H1 (cell line): ENCODE data around the gene CEP85. TPM values are rescaled to one million over a fixed set of nuclear protein-coding genes. Genes with fewer than 3 reads are reported as not detected.

Source experiments
- CTCF ChIA-PET: fragments of 300-600 bp; sonication (Branson Sonifier 250); formaldehyde crosslinking; loops from one replicate; lab custom pipeline; 2021; ENCODE audit not compliant: partially characterized antibody; lab: Charles Lee
- POLR2A ChIA-PET: fragments of 300-600 bp; sonication (Branson Sonifier 250); formaldehyde crosslinking; loops from one replicate; lab custom pipeline; 2021; ENCODE audit warnings: inconsistent platforms; ENCODE audit not compliant: partially characterized antibody; lab: Charles Lee
- DNase-seq, 2 experiments: peaks; one replicate each; pipeline versions ENCODE4 v3.0.0 to v3.0.0-alpha.2; 2010 to 2022; ENCODE audit warnings: low spot score in 2 of 2, low read depth in 1 of 2, mixed read lengths in 1 of 2
- FAIRE-seq: peaks from 2 replicates; lab custom pipeline; 2011; peaks lifted over from hg19 to GRCh38; lab: Jason Lieb, UNC
- H2AFZ ChIP-seq: 2 replicates; pipeline ENCODE4 v1.8.1; 2012; ENCODE audit warnings: low read length, inconsistent platforms
- H2AK5ac ChIP-seq: 2 replicates; pipeline ENCODE4 v1.6.1; 2013; ENCODE audit warnings: low read depth, low read length
- H2BK120ac ChIP-seq: replicated peaks from 2 replicates; pipeline ENCODE3; 2013; ENCODE audit warnings: low read depth, low read length, inconsistent platforms
- H2BK12ac ChIP-seq: 2 replicates; pipeline ENCODE4 v1.6.1; 2013; ENCODE audit warnings: low read depth, low read length
- H2BK15ac ChIP-seq: 2 replicates; pipeline ENCODE4 v1.6.1; 2013; ENCODE audit warnings: low read length
- H2BK20ac ChIP-seq: 2 replicates; pipeline ENCODE4 v1.6.1; 2013; ENCODE audit warnings: low read length
- H2BK5ac ChIP-seq: 2 replicates; pipeline ENCODE4 v1.6.1; 2013; ENCODE audit warnings: low read depth, low read length
- H3K14ac ChIP-seq: 2 replicates; pipeline ENCODE4 v1.6.1; 2013; ENCODE audit warnings: inconsistent platforms; ENCODE audit not compliant: insufficient read length
- H3K18ac ChIP-seq: 2 replicates; pipeline ENCODE4 v1.6.1; 2013; ENCODE audit warnings: low read length; ENCODE audit errors: extremely low read depth
- H3K23ac ChIP-seq: 2 replicates; pipeline ENCODE4 v1.6.1; 2013; ENCODE audit warnings: inconsistent platforms; ENCODE audit not compliant: insufficient read length
- H3K23me2 ChIP-seq: 2 replicates; pipeline ENCODE4 v1.6.1; 2013; ENCODE audit warnings: low read depth, low read length
- H3K27ac ChIP-seq: 2 replicates; pipeline ENCODE4 v1.6.1; 2011; ENCODE audit warnings: low read depth, low read length, inconsistent platforms
- H3K27me3 ChIP-seq, 4 experiments: replicated peaks in 1 of 4; 1 replicate in 1 of 4; 2 replicates in 3 of 4; pipeline versions ENCODE4 v1.6.1 to v1.8.1; 2011 to 2013; ENCODE audit warnings: low read length in 3 of 4, mild to moderate bottlenecking in 3 of 4, inconsistent platforms in 2 of 4, mixed read lengths in 2 of 4, moderate library complexity in 1 of 4; ENCODE audit not compliant: control insufficient read depth in 3 of 4, insufficient read depth in 3 of 4; ENCODE audit errors: extremely low read depth in 1 of 4
- H3K36me3 ChIP-seq, 4 experiments: 2 replicates each; pipeline versions ENCODE4 v1.6.1 to v1.8.1; 2011 to 2013; ENCODE audit warnings: mild to moderate bottlenecking in 4 of 4, low read length in 3 of 4, moderate library complexity in 2 of 4, control low read depth in 1 of 4, inconsistent platforms in 1 of 4; ENCODE audit not compliant: insufficient read depth in 4 of 4, control insufficient read depth in 2 of 4
- H3K4ac ChIP-seq: replicated peaks from 2 replicates; pipeline ENCODE3; 2013; ENCODE audit warnings: low read length, low read depth, mixed read lengths, inconsistent platforms; ENCODE audit not compliant: insufficient read length
- H3K4me1 ChIP-seq, 4 experiments: replicated peaks in 1 of 4; 1 replicate in 1 of 4; 2 replicates in 3 of 4; pipeline versions ENCODE4 v1.6.1 to v1.8.1; 2011 to 2013; ENCODE audit warnings: low read length in 3 of 4, inconsistent platforms in 2 of 4, mixed read lengths in 1 of 4; ENCODE audit not compliant: insufficient read depth in 4 of 4, control insufficient read depth in 3 of 4
- H3K4me2 ChIP-seq, 2 experiments: 2 replicates each; pipeline versions ENCODE4 v1.6.1 to v1.8.1; 2011 to 2013; ENCODE audit warnings: low read depth in 2 of 2, low read length in 2 of 2, control low read depth in 1 of 2, inconsistent platforms in 1 of 2, mild to moderate bottlenecking in 1 of 2; ENCODE audit not compliant: insufficient read depth in 1 of 2
- H3K4me3 ChIP-seq, 4 experiments: fragments of 200-600, 300-600 bp in 1 of 4; sonication (generic), shearing (Covaris generic), sonication (Bioruptor Twin) in 1 of 4; 2 replicates each; pipeline versions ENCODE4 v1.5.1 to v1.8.1; 2011 to 2016; ENCODE audit warnings: low read length in 4 of 4, low read depth in 3 of 4, control low read depth in 2 of 4, inconsistent platforms in 2 of 4, mild to moderate bottlenecking in 2 of 4, mixed read lengths in 1 of 4, moderate library complexity in 1 of 4; ENCODE audit not compliant: insufficient read depth in 2 of 4; ENCODE audit errors: extremely low read depth in 1 of 4
- H3K56ac ChIP-seq: replicated peaks from 2 replicates; pipeline ENCODE3; 2013; ENCODE audit warnings: low read depth, mild to moderate bottlenecking, mixed read lengths, low read length, inconsistent platforms; ENCODE audit not compliant: insufficient read length
- H3K79me1 ChIP-seq: 2 replicates; pipeline ENCODE4 v1.6.1; 2013; ENCODE audit warnings: low read depth, low read length, control low read depth
- H3K79me2 ChIP-seq, 2 experiments: 2 replicates each; pipeline versions ENCODE4 v1.6.1 to v1.8.1; 2012 to 2013; ENCODE audit warnings: low read length in 2 of 2, mild to moderate bottlenecking in 2 of 2, inconsistent platforms in 1 of 2; ENCODE audit not compliant: insufficient read depth in 2 of 2, control insufficient read depth in 1 of 2
- H3K9ac ChIP-seq, 4 experiments: replicated peaks in 1 of 4; 1 replicate in 1 of 4; 2 replicates in 3 of 4; pipeline versions ENCODE4 v1.6.1 to v1.8.1; 2011 to 2013; ENCODE audit warnings: low read depth in 3 of 4, low read length in 3 of 4, control low read depth in 2 of 4, mild to moderate bottlenecking in 2 of 4, moderate library complexity in 2 of 4, inconsistent platforms in 1 of 4; ENCODE audit errors: extremely low read depth in 1 of 4
- H3K9me3 ChIP-seq, 2 experiments: 2 replicates each; pipeline versions ENCODE4 v1.6.1 to v1.8.1; 2012 to 2013; ENCODE audit warnings: mild to moderate bottlenecking in 2 of 2, moderate library complexity in 2 of 2, control low read depth in 1 of 2, inconsistent platforms in 1 of 2, low read depth in 1 of 2, low read length in 1 of 2, mixed read lengths in 1 of 2; ENCODE audit not compliant: insufficient read depth in 2 of 2
- H4K20me1 ChIP-seq, 2 experiments: replicated peaks in 1 of 2; 2 replicates each; pipeline versions ENCODE3 to v1.8.1; 2011 to 2013; ENCODE audit warnings: inconsistent platforms in 2 of 2, low read length in 2 of 2, mild to moderate bottlenecking in 1 of 2; ENCODE audit not compliant: insufficient read depth in 2 of 2, control insufficient read depth in 1 of 2
- H4K5ac ChIP-seq: 2 replicates; pipeline ENCODE4 v1.6.1; 2013; ENCODE audit warnings: low read length, low read depth, mixed read lengths, inconsistent platforms; ENCODE audit not compliant: insufficient read length
- H4K8ac ChIP-seq: 2 replicates; pipeline ENCODE4 v1.8.0; 2013; ENCODE audit warnings: mild to moderate bottlenecking, moderate library complexity, low read length, inconsistent platforms; ENCODE audit not compliant: insufficient read depth; ENCODE audit errors: extremely low read depth
- H4K91ac ChIP-seq: replicated peaks from 2 replicates; pipeline ENCODE3; 2013; ENCODE audit warnings: low read length, mixed read lengths, inconsistent platforms; ENCODE audit not compliant: insufficient read length
- ATF3 ChIP-seq: IDR thresholded peaks from 2 replicates; pipeline ENCODE4 v1.6.1; 2011; ENCODE audit warnings: low read depth, mild to moderate bottlenecking, low read length; ENCODE audit not compliant: insufficient read depth
- CBX8 ChIP-seq: fragments of 300-800, 300-1000 bp; sonication (generic); IDR thresholded peaks from 2 replicates; pipeline ENCODE4 v1.7.1; 2016; ENCODE audit warnings: low read depth, low read length, borderline replicate concordance
- EP300 ChIP-seq, 2 experiments: IDR thresholded peaks; 1 replicate in 1 of 2; 2 replicates in 1 of 2; pipeline ENCODE4 v1.6.1; 2011 to 2012; ENCODE audit warnings: low read depth in 2 of 2, low read length in 2 of 2, mild to moderate bottlenecking in 2 of 2, borderline replicate concordance in 1 of 2, inconsistent platforms in 1 of 2, moderate library complexity in 1 of 2
- EZH2 ChIP-seq: fragments of 200-600 bp; sonication (generic); IDR thresholded peaks from 2 replicates; pipeline ENCODE4 v1.7.1; 2012; ENCODE audit warnings: low read depth, mild to moderate bottlenecking, moderate library complexity, low read length, inconsistent platforms; ENCODE audit not compliant: severe bottlenecking
- KDM1A ChIP-seq: fragments of 200-600, 300-600 bp; sonication (generic); IDR thresholded peaks from 2 replicates; pipeline ENCODE4 v1.7.1; 2016; ENCODE audit warnings: mild to moderate bottlenecking, low read length, borderline replicate concordance
- RBBP5 ChIP-seq: IDR thresholded peaks from 2 replicates; pipeline ENCODE4 v1.7.1; 2012; ENCODE audit warnings: low read depth, mild to moderate bottlenecking, inconsistent platforms, low read length, moderate library complexity, borderline replicate concordance
- RXRA ChIP-seq: IDR thresholded peaks from 2 replicates; pipeline ENCODE4 v1.6.1; 2011; ENCODE audit warnings: low read depth, mild to moderate bottlenecking, low read length, moderate library complexity; ENCODE audit not compliant: insufficient read depth
- SIN3A ChIP-seq, 2 experiments: IDR thresholded peaks in 1 of 2; conservative IDR thresholded peaks in 1 of 2; 2 replicates each; pipeline ENCODE4 v1.6.1; 2011 to 2012; ENCODE audit warnings: low read length in 2 of 2, improper control_type of control experiment in 1 of 2, low read depth in 1 of 2, mild to moderate bottlenecking in 1 of 2
- SP4 ChIP-seq: IDR thresholded peaks from 2 replicates; pipeline ENCODE4 v1.6.1; 2012; ENCODE audit warnings: low read length, inconsistent platforms
- SRF ChIP-seq: IDR thresholded peaks from 2 replicates; pipeline ENCODE4 v1.6.1; 2011; ENCODE audit warnings: mild to moderate bottlenecking, low read depth, low read length, moderate library complexity
- TAF1 ChIP-seq: IDR thresholded peaks from 2 replicates; pipeline ENCODE4 v1.6.1; 2011; ENCODE audit warnings: mild to moderate bottlenecking, low read depth, low read length
- TAF7 ChIP-seq: optimal IDR thresholded peaks from 2 replicates; pipeline ENCODE3; 2011; ENCODE audit warnings: low read depth, mild to moderate bottlenecking, inconsistent platforms, low read length, moderate library complexity, borderline replicate concordance
- YY1 ChIP-seq: IDR thresholded peaks from 2 replicates; pipeline ENCODE4 v1.6.1; 2011; ENCODE audit warnings: low read depth, mild to moderate bottlenecking, low read length
- whole genome bisulfite sequencing, 2 experiments: shearing (Covaris generic) in 1 of 2; methylation state at CpG; one replicate each; pipeline versions ENCODE4 v1.1.6 to v1.1.7; 2013 to 2015; ENCODE audit warnings: low lambda C conversion rate in 2 of 2, mixed read lengths in 2 of 2, inconsistent platforms in 1 of 2, low coverage in 1 of 2, missing lambda C conversion rate in 1 of 2; ENCODE audit not compliant: insufficient replicate concordance in 2 of 2, insufficient coverage in 1 of 2, insufficient read length in 1 of 2; ENCODE audit errors: extremely low coverage in 1 of 2, missing lambda C conversion rate in 1 of 2; 5-methylcytosine and 5-hydroxymethylcytosine counted together
- polyA plus RNA-seq, 7 experiments: library from polyadenylated mRNA; depleted of rRNA in 3 of 7; stranded (reverse) in 5 of 7; unstranded in 2 of 7; fragments of >200 nt in 5 of 7; fragments of 200-250 nt in 2 of 7; gene quantifications; 1 replicate in 5 of 7; 2 replicates in 1 of 7; 4 replicates in 1 of 7; pipeline versions ENCODE4 v1.2.1 to v1.2.3, GENCODE V29; 2011 to 2013; ENCODE audit warnings: missing spikeins in 2 of 7, mixed read lengths in 2 of 7
- total RNA-seq: library from RNA; stranded (reverse); fragmentation: NEBNext Ultra II Directional; extraction: Animal tissue kit (Norgen Biotek cat#: 25700); gene quantifications from 2 replicates; pipeline ENCODE4 v1.2.1, GENCODE V29; 2021

The CEP85 gene
- total and polyA plus RNA-seq, 2 of the 8 experiments (the other 6 are each of a cell fraction or from before 2014, with no cell fraction given), result 40.4 to 43.7 TPM

DNA sequence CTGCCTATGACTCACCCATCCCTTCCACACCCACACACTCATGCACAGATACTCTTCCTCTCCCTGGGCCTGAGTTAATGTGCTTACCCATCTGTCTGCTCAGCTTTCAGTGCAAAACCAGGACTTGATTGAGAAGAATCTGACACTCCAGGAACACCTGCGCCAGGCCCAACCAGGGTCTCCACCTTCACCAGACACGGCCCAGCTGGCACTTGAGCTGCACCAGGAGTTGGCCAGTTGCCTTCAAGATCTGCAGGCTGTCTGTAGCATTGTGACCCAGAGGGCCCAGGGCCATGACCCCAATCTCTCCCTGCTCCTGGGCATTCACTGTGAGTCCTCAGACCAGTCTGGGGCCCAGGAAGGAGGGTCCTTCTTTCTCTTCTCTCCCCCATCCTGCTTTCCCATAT lies 42.4 kb downstream of the CEP85 start:
- DNase-seq (no peak), FAIRE-seq (no peak)
- POLR2A ChIA-PET, result interaction anchor here (1.5 to 1.9 kb wide), 3 partner anchors 9 to 143 kb away, joined by 4 to 5 read pairs (median 4); no protein-coding TSS in a partner anchor
- Histone ChIP-seq H4K5ac (no peak overlapping the region), H3K27me3 (no peaks in the 10 kb centered on the region), H2BK12ac (no peak overlapping the region), H3K14ac (no peak overlapping the region), H3K79me1 (no peaks in the 10 kb centered on the region), H3K9me3 (no peaks in the 10 kb centered on the region), H2BK20ac (no peak overlapping the region), H3K36me3 (peaks cover 29 to 46% (median 43%) of the 10 kb centered on the region in 4 experiments), H3K4me3 (no peak overlapping the region), H2BK120ac (no peak overlapping the region), H2BK15ac (no peak overlapping the region), H2AFZ (no peak overlapping the region), H3K27ac (no peak overlapping the region), H3K4me1 (peaks cover 6 to 23% (median 11%) of the 10 kb centered on the region in 4 experiments), H3K9ac (no peak overlapping the region), H3K4me2 (no peak overlapping the region), H4K8ac (no peak overlapping the region), H2AK5ac (no peak overlapping the region), H4K20me1 (peaks cover 6 to 12% of the 10 kb centered on the region in 2 experiments), H3K23ac (no peak overlapping the region), H3K23me2 (peaks cover 4% of the 10 kb centered on the region; the same call in 1 of the 2 replicates), H2BK5ac (no peak overlapping the region), H3K4ac (no peak overlapping the region), H3K79me2 (peaks cover 0 to 5% of the 10 kb centered on the region in 2 experiments; a peak in 1 of 4 replicates), H3K56ac (no peak overlapping the region), H3K18ac (no peak overlapping the region), H4K91ac (no peak overlapping the region)
- CTCF ChIA-PET, result interaction anchor here (0.5 to 39.7 kb wide), 20 partner anchors 9 to 554 kb away, joined by 3 to 1530 read pairs (median 4); partner anchors contain the start of genes CATSPER4, CD52, UBXN11 and ZNF593
- 90% methylated on average over 2 of the region's 2 CpGs; no CpG with 5 or more reads in 1 of the 2 experiments for WGBS, 2 experiments
- TF ChIP-seq RBBP5 (no peak), TAF7 (no peak), RXRA (no peak), ATF3 (no peak), TAF1 (no peak), YY1 (no peak), SP4 (no peak), SRF (no peak), SIN3A (conservative IDR thresholded peaks at IDR 0.05 in 1 of 2, IDR thresholded peaks at IDR 0.05 in 1 of 2; ENCODE audit: low read depth in 1 of 2, low read length in 2 of 2) (no peak), EZH2 (no peak), EP300 (IDR thresholded peaks at IDR 0.05; ENCODE audit: borderline replicate concordance in 1 of 2, low read depth in 2 of 2, low read length in 2 of 2) (no peak), KDM1A (no peak), CBX8 (no peak)
